Right ventricle myocardium superior (tissue), 1 donor: ENCODE data around the gene ZSCAN5A. TPM values are rescaled to one million over a fixed set of nuclear protein-coding genes. Genes with fewer than 3 reads are reported as not detected.
"Not testable (repeated sequence)": the region's sequence is repeated elsewhere in the genome, so short reads cannot be mapped to it uniquely, and the experiment has no call there.

Source experiments
- ATAC-seq: fragments of 200-7000 bp; cut with Tn5 transposase; one replicate; pipeline ENCODE4 v1.9.1; 2020; ENCODE audit warnings: mild to moderate bottlenecking; ENCODE audit not compliant: poor library complexity
- DNase-seq: peaks from one replicate; pipeline ENCODE4 v3.0.0-alpha.2; 2020
- intact Hi-C: fragments of 100-400 bp; cut with DNase I; formaldehyde crosslinking; loops from one replicate; pipeline ENCODE4 v1.11.2; 2022
- total RNA-seq: library from RNA; stranded (reverse); fragmentation: NEBNext Ultra II Directional; extraction: Animal tissue kit (Norgen Biotek cat#: 25700); gene quantifications from one replicate; pipeline ENCODE4 v1.2.1, GENCODE V29; 2021
- donor health status: DM: no; HTN: yes; CAD: no; lungs with severe emphysema.

Gene ZSCAN5A
- total RNA-seq, 1 donor from 2014 or later: 16.0 TPM

DNA sequence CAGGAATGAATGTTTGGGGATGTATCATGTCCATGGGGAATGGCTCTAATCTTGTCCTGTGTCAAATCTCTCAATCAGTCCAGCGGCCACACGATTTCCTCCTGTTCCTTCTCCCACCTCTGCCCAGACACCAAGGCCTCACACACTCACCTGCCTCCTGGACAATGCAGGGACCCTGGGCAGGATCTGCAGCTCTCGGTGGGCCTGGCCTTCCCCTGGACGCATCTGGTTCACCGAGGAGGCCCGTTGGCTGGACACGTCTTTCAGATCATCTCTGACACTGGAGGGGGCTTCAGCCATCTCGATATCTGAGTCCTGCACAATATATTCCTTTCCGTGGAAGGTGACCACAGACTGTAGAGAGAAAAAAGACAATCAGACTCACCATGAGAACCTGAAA is 91.2 kb downstream of the ZSCAN5A start:
- intact Hi-C loops: no loop called here
- ATAC-seq (no peak), DNase-seq (no peak)

- intact Hi-C loops: no loop called here
- ATAC-seq (no peak), DNase-seq (no peak)
These were observed 91.7 kb downstream of the ZSCAN5A start for GRCh38 chr19:56222901-56223300.

- no peak for DNase-seq
- intact Hi-C loops: no loop called here
- no peak for ATAC-seq
These were observed 92.8 kb downstream of the ZSCAN5A start for GRCh38 chr19:56221851-56222250.

DNA sequence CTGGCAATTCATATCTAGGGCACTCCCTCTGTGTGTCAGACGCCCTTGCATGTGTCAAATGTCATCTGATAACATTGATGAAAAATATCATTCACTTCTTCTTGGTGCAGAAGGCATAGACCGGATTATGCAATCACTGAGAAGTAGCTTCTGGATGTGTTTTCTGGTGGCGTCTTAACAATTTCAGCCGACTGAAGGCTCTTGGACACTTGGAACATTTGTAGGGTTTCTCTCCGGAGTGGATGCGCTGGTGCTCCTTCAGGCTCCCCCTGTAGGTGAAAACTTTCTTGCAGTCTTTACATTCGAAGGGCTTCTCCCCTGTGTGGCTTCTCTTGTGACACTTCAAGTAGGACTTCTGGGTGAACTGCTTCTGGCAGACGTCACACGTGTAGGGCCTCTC is 93.2 kb downstream of the ZSCAN5A start:
- DNase-seq, ATAC-seq, intact Hi-C loops: not testable (repeated sequence)

- DNase-seq: no peak
- ATAC-seq: no peak
- intact Hi-C loops: no loop called here
These were observed 95.7 kb downstream of the ZSCAN5A start for GRCh38 chr19:56218961-56219360.

DNA sequence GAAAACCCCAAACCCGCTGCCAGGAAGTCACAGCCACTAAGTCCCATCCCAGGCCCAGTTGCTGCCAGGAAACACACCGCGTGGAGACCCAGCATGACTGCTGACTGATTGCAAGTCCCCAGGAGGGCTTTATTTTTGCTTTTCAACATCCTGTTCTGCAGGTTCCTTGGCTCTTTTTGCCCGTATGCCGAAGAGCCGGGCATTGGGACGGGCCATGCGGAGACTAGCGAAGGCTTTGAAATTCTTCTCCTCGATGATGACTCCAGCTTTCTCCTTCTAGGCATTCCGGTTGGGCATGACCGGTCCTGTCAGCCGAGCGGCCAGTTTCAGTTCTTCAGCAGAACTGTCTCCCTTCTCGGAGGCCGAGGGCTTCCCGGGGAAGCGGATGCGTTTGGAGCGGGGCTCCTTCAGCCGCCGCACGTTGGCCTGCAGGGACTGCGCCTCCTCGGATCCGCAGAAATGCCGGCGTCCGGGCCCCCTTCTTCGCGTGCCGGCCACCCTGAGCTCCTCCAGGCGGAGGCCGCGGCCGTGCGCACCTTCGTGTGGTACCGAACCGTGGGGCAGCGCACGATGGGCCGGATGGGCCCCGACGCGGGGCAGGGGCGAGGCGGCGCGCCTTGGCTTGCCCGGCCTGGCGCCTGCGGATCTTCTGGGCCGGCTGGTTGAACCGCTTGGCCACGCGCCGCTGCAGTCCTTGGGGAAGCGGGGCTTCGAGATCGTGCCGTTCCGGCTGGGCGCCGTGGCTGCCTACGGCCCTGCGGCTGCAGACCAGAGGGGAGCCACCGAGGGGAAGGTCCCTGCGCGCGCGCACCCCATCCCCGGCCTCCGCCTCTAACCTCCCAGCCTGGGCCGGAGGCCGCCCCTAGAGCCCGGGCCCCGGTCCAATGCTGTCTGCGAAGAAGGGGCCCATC is 97.3 kb downstream of the ZSCAN5A start:
- peak; percentile 49 for ATAC-seq
- intact Hi-C loops: no loop called here
- DNase-seq: peak; percentile 44

GRCh38 chr19:56211718-56212117 is 102.9 kb downstream of the ZSCAN5A start:
- ATAC-seq: no peak
- intact Hi-C loops: no loop called here
- no peak for DNase-seq

DNA sequence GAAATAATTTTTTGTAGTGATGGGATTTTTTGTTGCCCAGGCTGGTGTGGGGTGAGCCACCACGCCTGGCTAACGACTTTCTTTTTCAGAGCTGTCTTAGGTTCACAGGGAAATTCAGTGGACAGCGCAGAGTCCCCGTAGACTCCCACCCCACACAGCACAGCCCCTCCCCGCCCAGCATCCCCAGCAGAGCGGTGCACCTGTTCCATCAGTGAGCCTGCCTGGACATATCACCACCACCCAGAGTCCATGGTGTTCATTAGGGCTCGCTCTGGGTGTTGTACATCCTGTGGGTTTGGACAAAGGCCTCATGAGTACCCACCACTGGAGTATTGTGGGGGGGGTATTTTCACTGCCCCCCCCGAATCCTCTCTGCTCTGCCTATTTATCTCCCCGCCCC is 104.6 kb downstream of the ZSCAN5A start:
- intact Hi-C loops, DNase-seq, ATAC-seq: not testable (repeated sequence)

- no peak for DNase-seq
- no peak for ATAC-seq
- intact Hi-C loops: no loop called here
These were observed 105.5 kb downstream of the ZSCAN5A start for GRCh38 chr19:56209091-56209490.

- ATAC-seq, intact Hi-C loops, DNase-seq: not testable (repeated sequence)
These were observed 107.1 kb downstream of the ZSCAN5A start for GRCh38 chr19:56207581-56207980.

GRCh38 chr19:56201973-56202372 is 112.7 kb downstream of the ZSCAN5A start, which contains the start of gene ZSCAN5C:
ZSCAN5C (plus strand) TSS chr19:56202273; CDS start chr19:56205914, 3,641 bp downstream.
- intact Hi-C loops: no loop called here
- ATAC-seq (no peak), DNase-seq (no peak)

- ATAC-seq: no peak
These were observed 115.0 kb downstream of the ZSCAN5A start for GRCh38 chr19:56199687-56200086.

DNA sequence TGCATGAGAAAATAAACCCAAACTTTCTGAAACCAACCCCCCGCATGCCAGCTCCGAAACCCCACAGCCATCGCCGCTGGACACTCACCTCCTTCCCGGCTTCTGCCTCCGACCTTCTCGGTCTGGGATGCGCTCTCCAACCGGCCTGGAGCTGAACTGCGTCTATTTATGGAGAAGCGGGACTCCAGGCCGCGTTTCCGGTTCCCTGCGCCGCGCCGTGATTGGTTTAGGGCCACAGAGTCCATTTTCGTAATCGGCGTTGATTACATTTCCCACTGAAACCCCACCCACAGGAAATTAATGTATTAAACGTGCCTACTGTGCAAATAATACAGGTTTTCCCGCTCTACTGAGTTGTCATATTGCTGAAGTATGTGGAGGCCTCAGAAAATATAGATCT is 117.0 kb downstream of the ZSCAN5A start, which contains the start of gene ZSCAN5B:
Gene ZSCAN5B (minus strand): TSS at position 138 of the 400 bp plus-strand sequence. CDS start 4,731 bp downstream, outside the sequence.
- DNase-seq, intact Hi-C loops, ATAC-seq: not testable (repeated sequence)

More at GRCh38 chr19:56199687-56200086, 115.0 kb downstream of the ZSCAN5A start:
- no peak for DNase-seq
- intact Hi-C loops: no loop called here

GRCh38 chr19:56193981-56194640 is 120.5 kb downstream of the ZSCAN5A start:
- DNase-seq: no peak
- intact Hi-C loops: no loop called here

DNA sequence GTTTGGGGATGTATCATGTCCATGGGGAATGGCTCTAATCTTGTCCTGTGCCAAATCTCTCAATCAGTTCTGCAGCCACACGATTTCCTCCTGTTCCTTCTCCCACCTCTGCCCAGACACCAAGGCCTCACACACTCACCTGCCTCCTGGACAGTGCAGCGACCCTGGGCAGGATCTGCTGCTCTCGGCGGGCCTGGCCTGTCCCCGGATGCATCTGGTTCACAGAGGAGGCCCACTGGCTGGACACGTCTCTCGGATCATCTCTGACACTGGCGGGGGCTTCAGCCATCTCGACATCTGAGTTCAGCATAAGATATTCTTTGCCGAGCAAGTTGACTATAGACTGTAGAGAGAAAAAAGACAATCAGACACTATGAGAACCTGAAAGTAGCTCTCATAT is 122.9 kb downstream of the ZSCAN5A start:
- no peak for DNase-seq
- ATAC-seq: no peak
- intact Hi-C loops: no loop called here

More at GRCh38 chr19:56193981-56194640, 120.5 kb downstream of the ZSCAN5A start:
- no peak for ATAC-seq

DNA sequence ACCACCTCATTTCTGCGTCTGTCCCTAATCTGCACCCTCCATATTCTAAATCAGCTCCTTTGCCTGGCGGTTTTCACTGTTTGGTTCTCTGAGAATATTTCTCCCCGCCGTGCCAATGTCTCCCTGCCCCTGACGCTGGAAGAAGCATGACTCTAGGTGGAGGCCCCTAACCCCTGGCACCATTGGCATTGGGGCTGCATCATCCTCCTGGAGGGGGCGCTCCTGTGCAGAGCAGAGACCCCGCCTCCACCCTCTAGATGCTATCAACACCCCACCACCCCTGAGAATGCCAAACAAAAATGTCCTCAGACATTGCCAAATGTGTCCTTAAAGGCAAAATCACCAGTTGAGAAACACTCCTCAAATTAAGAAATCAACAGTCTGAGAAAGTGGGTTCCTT is 123.5 kb downstream of the ZSCAN5A start:
- intact Hi-C loops: no loop called here
- DNase-seq (no peak), ATAC-seq (no peak)

- ATAC-seq (no peak), DNase-seq (no peak)
- intact Hi-C loops: no loop called here
These were observed 124.9 kb downstream of the ZSCAN5A start for GRCh38 chr19:56189785-56190184.

- no peak for DNase-seq
- intact Hi-C loops: no loop called here
- no peak for ATAC-seq
These were observed 136.9 kb downstream of the ZSCAN5A start for GRCh38 chr19:56177564-56178243.

- intact Hi-C loops: no loop called here
- DNase-seq (no peak), ATAC-seq (no peak)
These were observed 137.8 kb downstream of the ZSCAN5A start for GRCh38 chr19:56176881-56177280.
